ENCODE measurements around the gene SLC5A5. TPM values are rescaled to one million over a fixed set of nuclear protein-coding genes. Genes with fewer than 3 reads are reported as not detected.
A peak's percentile ranks its signal among the peaks of the same experiment; 100 is the strongest.
"Not testable (repeated sequence)": the region's sequence is repeated elsewhere in the genome, so short reads cannot be mapped to it uniquely, and the experiment has no call there.

SLC5A5 gene
- total and polyA plus RNA-seq, 8 donors, result 0.02 to 0.16 TPM; not detected in 6

- DNase-seq (peak in 5 of 6 donors; percentile 54 to 79 (median 59)), ATAC-seq (peak; percentile 86 to 95 (median 94)), FAIRE-seq (no peak)
- Histone ChIP-seq H3K4me1 (peaks cover 0 to 6% (median 0%) of the 10 kb centered on the region in 3 donors), H3K9me3 (no peaks in the 10 kb centered on the region), H3K36me3 (no peaks in the 10 kb centered on the region), H3K27ac (peak overlapping the region in 3 of 4 donors; percentile 22 to 73 (median 69)), H3K27me3 (no peaks in the 10 kb centered on the region), H3K4me3 (no peak overlapping the region)
- 27 to 33% methylated on average over 7 of the region's 7 CpGs for WGBS, 2 donors
- TF ChIP-seq CTCF (IDR thresholded peaks at IDR 0.05), result no peak
- intact Hi-C loops (cut with DNase I), result no loop called here
Measured at GRCh38 chr19:17909003-17909732, 37.4 kb downstream of the SLC5A5 start.

GRCh38 chr19:17910791-17911360 is 39.1 kb downstream of the SLC5A5 start:
- intact Hi-C loops (cut with DNase I), result no loop called here
- H3K36me3 ChIP-seq, result no peaks in the 10 kb centered on the region
- FAIRE-seq, result no peak

GRCh38 chr19:17915940-17916593 is 44.3 kb downstream of the SLC5A5 start:
- no peak for DNase-seq
- TF ChIP-seq CTCF (IDR thresholded peaks at IDR 0.05), result no peak
- peak overlapping the region in 2 of 4 donors; percentile 29 to 41 for H3K27ac ChIP-seq
- no peaks in the 10 kb centered on the region for H3K9me3 ChIP-seq
- no peak for FAIRE-seq
- peaks cover 0 to 6% (median 0%) of the 10 kb centered on the region in 3 donors for H3K4me1 ChIP-seq
- intact Hi-C loops (cut with DNase I), result no loop called here
- no peaks in the 10 kb centered on the region for H3K27me3 ChIP-seq
- H3K4me3 ChIP-seq, result no peak overlapping the region
- peak; percentile 43 to 85 (median 74) for ATAC-seq
- 32 to 41% methylated on average over 6 of the region's 6 CpGs for WGBS, 2 donors
- H3K36me3 ChIP-seq, result no peaks in the 10 kb centered on the region

More at GRCh38 chr19:17910791-17911360, 39.1 kb downstream of the SLC5A5 start:
- ATAC-seq (no peak), DNase-seq (no peak)
- TF ChIP-seq CTCF (IDR thresholded peaks at IDR 0.05), result no peak
- Histone ChIP-seq H3K4me1 (peaks cover 0 to 6% (median 0%) of the 10 kb centered on the region in 3 donors), H3K9me3 (no peaks in the 10 kb centered on the region), H3K4me3 (no peak overlapping the region), H3K27ac (no peak overlapping the region), H3K27me3 (no peaks in the 10 kb centered on the region)
- 80 to 82% methylated on average over 11 of the region's 11 CpGs for whole genome bisulfite sequencing, 2 donors

- 84 to 92% methylated on average over 12 to 24 of the region's 30 CpGs for WGBS, 2 donors
- H3K27ac ChIP-seq; intact Hi-C loops (cut with DNase I); FAIRE-seq; H3K27me3 ChIP-seq; H3K4me3 ChIP-seq; H3K36me3 ChIP-seq; H3K4me1 ChIP-seq; ATAC-seq; DNase-seq; H3K9me3 ChIP-seq: not testable (repeated sequence)
Measured at GRCh38 chr19:17918151-17918550, 46.4 kb downstream of the SLC5A5 start.

GRCh38 chr19:17919122-17919521 is 47.4 kb downstream of the SLC5A5 start:
- H3K9me3 ChIP-seq; H3K36me3 ChIP-seq; H3K27me3 ChIP-seq; H3K4me1 ChIP-seq; H3K4me3 ChIP-seq; H3K27ac ChIP-seq; ATAC-seq; DNase-seq; intact Hi-C loops (cut with DNase I); FAIRE-seq: not testable (repeated sequence)
- 28 to 30% methylated on average over 5 of the region's 5 CpGs for WGBS, 2 donors

Data from pancreas (tissue), 10 donors.